Umbilical cord (tissue), 2 donors: ENCODE data around the gene POLR3GL. TPM values are rescaled to one million over a fixed set of nuclear protein-coding genes. Genes with fewer than 3 reads are reported as not detected.
A peak's percentile ranks its signal among the peaks of the same experiment; 100 is the strongest.
"Not testable (repeated sequence)": the region's sequence is repeated elsewhere in the genome, so short reads cannot be mapped to it uniquely, and the experiment has no call there.

Experiments
- DNase-seq: peaks from one replicate; pipeline ENCODE4 v3.0.0-alpha.2; 2015; ENCODE audit warnings: low spot score
- total RNA-seq: library from RNA; depleted of rRNA; stranded (reverse); fragments of >200 nt; gene quantifications from one replicate; pipeline ENCODE4 v1.2.3, GENCODE V29; 2014; ENCODE audit warnings: low replicate concordance; ENCODE audit not compliant: insufficient read depth

Gene POLR3GL, protein sequence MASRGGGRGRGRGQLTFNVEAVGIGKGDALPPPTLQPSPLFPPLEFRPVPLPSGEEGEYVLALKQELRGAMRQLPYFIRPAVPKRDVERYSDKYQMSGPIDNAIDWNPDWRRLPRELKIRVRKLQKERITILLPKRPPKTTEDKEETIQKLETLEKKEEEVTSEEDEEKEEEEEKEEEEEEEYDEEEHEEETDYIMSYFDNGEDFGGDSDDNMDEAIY
- total RNA-seq: 5.5 TPM

DNA sequence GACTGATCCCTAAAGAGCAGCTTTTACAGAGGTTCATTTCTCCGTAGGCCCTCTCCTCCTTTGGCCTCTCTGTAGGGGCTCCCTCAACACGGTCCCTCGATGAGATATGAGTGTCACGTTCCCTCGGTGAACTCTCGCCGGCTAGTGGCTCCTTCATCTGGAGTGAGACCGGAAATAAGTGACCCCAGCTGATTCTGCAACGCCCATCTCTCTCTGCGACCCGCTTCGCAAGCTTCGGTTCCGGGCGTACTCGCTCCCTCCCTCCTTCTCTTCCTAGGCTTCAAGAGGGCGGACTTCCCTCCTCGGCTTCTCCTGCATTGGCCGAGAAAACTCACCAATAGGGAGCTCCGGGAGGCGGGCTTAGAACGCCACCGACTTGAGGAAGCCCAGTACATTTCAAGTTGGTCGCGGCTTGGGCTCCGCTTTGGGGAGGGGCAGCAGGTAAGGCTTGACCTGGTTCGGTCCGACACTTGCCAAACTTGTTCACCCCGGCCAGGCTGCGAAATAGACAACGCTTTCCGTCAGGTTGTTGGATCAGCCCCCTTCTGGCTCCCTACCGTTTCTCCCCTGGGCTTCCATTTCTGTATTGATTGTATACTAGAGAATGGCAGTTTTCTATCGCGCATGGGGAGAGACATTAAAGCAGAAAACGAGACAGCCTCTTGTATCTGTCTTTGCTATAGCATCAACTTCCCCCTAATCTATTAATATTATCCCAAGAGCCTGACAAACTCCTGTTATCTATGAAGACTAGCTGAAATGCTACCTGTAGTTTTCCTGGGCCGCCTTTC lies at the start of gene POLR3GL, which contains the start of gene ANKRD34A:
Gene POLR3GL (plus strand): TSS at position 363 of the 791 bp plus-strand sequence. CDS start 10,176 bp downstream, outside the sequence.
Gene ANKRD34A (minus strand): TSS at position 248 of the 791 bp plus-strand sequence. CDS start 2,816 bp downstream, outside the sequence.
- peak; percentile 99 for DNase-seq

DNA sequence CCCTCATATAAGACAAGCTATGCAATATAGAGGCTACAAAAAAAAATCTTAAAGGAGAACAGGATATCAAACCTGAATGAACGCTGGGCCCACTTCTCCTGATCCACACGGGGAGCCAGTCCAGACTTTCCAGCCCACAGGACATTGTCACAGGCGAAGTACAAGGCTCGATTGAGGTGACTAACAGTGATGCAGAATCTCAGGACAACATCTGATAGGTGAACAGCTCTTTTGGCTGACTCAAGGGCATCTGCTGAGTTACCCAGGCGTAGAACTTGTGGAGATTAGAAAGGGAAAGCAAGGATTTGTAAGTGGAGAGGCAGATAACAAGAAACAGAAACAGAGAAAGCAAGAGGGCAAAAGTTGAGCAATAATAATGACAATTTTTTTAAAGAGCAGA lies 47.7 kb upstream of the POLR3GL start:
- DNase-seq: no peak

DNA sequence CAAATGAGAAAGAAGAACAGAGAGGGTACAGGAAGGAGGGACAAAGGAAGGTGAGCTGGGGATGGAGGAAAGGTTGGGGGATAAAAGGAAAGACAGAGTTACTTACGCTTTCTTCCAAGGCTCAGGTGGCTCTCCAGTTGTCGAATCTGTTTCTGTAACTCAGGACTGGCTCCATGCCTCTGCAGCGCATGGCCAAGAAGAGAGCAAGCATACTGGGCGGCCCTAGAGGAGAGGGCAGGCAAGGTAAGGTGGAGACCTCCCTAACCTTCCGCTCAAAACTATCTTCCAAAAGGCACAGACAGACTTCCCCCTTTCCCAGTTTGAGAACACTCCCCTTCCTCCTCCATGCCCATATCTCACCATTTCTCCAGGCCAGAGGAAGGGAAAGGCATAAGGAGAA lies 46.9 kb upstream of the POLR3GL start:
- no peak for DNase-seq

DNA sequence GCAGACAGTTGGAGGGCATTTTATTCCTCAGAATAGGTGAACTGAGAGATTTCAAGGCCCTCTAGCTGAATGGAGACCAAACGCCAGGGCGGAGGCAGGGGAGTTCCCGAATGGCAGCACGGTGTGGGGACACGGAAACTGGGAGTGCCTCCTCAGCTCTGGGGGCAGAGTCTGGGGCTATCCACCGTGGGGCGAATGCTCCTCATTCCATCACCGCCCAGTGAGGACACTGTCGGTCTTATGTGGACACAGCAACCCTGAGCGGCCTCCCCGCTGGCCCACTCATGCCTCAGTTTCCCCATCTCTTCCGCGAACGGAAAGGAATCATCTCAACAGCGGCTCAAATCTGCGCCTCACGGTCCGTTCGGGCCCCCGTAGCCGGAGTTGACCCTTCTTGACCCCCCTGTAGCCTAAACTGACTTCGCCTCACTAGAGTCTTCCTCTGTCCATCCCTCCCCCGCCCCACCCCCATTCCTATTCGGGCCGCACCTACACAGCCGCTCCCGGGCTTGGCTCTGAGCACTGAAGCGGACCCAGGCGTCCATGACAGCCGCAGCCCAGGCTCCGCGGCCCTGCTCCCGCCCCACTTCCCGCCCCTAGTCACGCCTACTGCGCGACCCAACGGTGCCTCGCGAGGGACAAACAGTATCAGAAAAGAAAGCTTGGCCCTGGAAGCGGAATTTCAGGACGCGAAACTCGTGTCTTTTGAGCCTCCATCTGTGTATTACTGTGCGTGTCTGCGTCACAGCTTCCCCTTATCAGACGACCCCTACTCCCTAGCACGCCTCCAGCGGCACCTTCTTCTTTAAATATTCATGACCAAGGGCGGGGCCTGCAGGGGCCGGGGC lies 46.1 kb upstream of the POLR3GL start, which contains the start of gene PEX11B:
Gene PEX11B (minus strand): TSS at position 574 of the 848 bp plus-strand sequence. CDS start 29 bp downstream, at position 545.
- peak; percentile 95 for DNase-seq

DNA sequence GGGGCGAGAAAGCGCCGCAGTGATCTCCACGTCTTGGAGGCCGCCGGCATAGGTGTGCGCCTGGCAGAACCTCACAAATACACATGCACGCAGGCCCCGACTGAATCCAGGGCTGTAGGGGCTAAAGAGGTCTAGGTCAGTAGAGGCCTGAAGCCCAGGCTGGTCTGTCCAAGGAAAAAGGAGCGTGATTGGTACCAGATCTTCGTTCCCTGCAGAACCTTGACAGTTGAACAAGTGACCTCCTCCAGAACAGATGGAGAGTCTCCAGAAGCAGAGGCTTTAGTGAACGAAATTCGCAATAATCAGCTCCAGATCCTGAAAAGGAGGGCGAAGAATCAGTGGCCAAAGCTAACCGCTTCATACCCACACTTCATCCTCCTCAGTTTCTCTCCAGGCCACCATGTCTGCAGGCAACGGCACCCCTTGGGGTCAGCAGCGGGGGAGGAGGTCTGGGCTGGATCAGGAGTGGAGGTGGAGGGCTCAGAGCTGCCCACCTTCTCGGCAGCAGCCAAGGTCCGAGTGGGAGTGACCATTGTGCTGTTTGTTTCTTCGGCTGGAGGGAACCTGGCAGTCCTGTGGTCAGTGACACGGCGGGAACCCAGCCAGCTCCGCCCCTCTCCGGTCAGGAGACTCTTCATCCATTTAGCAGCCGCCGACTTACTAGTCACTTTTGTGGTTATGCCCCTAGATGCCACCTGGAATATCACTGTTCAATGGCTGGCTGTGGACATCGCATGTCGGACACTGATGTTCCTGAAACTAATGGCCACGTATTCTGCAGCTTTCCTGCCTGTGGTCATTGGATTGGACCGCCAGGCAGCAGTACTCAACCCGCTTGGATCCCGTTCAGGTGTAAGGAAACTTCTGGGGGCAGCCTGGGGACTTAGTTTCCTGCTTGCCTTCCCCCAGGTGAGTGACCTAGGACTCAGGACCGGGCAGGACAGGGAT lies 45.2 kb upstream of the POLR3GL start:
- DNase-seq: peak; percentile 27

DNA sequence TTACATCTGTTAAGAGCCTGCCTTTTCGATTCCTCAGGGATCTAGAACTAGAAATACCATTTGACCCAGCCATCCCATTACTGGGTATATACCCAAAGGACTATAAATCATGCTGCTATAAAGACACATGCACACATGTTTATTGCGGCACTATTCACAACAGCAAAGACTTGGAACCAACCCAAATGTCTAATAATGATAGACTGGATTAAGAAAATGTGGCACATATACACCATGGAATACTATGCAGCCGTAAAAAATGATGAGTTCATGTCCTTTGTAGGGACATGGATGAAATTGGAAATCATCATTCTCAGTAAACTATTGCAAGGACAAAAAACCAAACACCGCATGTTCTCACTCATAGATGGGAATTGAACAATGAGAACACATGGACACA lies 44.2 kb upstream of the POLR3GL start:
- not testable (repeated sequence) for DNase-seq

DNA sequence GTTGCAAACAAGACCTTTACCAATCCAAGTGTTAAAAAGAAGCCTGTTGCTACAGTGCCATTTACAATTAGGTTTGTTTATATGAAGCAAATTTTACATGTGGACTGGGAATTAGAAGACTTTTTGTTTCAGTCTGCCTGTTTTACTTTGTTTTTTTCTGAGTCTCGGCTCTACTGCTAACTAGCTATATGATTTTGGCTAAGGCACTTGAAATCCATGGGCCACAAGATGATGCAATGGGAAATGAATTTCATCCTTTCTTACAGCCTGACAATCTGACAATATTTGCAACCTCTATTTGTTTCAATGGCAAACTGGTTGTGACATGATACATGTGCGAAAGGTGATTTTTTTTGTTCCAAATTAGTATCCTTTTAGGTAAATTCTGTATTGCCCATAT lies 42.2 kb upstream of the POLR3GL start:
- no peak for DNase-seq

DNA sequence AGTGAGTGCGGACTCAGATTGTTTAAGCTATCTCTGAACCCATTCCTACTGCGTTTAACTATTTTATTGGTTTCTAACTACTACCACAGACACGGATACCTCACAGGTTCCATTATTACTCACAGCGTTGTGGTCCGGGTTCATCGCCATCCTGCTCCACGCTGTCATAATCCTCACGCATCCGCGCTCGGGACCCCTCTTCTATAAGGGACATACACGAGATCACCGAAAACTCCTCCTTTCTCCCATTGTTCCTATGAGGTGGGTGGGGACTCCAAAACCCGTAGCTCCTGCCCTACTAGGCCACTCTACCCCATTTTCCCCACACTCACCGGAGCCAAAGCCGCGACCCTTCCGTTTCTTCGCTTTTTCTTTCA lies 37.8 kb upstream of the POLR3GL start:
- no peak for DNase-seq

DNA sequence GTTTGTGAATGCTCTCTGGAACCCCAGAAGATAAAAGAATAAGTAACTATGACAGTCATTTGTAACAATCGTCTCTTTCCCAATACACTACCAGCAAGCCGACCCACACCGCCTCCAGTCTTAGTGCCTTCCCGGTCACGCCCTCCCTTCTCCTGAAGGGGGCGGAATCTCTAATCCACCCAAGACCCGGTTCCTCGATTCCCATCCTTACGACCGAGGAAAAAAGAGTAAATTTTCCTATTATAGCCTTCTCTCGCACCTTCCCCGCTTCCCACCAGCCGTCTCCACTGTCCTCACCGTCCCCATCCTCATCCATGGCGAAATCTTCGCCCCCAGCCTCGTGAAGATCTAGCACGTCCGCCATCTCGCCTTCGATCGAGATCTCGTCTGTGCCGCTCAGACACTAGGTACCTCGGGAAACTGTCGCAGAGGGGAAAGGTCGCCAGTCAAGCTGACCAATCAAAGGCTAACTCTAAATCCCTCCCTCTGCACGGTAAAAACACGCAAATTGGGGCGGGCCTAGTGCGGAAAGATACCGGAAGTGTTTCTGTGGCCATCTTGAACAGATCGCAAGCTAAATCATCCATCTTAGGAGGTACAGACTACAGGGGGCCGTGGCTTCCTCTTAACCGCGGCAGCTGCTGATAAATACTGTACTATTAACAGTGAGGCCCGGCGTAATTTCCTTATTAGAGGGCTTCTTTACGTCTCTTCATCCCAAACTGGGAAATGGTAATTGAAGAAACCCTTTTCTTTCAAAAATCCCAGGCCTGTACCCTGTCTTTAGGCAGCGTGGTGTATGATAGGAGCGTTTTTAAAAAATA lies 37.2 kb upstream of the POLR3GL start, which contains the start of gene RBM8A:
Gene RBM8A (minus strand): TSS at position 422 of the 824 bp plus-strand sequence. CDS start 58 bp downstream, at position 364.
- DNase-seq: peak; percentile 99

DNA sequence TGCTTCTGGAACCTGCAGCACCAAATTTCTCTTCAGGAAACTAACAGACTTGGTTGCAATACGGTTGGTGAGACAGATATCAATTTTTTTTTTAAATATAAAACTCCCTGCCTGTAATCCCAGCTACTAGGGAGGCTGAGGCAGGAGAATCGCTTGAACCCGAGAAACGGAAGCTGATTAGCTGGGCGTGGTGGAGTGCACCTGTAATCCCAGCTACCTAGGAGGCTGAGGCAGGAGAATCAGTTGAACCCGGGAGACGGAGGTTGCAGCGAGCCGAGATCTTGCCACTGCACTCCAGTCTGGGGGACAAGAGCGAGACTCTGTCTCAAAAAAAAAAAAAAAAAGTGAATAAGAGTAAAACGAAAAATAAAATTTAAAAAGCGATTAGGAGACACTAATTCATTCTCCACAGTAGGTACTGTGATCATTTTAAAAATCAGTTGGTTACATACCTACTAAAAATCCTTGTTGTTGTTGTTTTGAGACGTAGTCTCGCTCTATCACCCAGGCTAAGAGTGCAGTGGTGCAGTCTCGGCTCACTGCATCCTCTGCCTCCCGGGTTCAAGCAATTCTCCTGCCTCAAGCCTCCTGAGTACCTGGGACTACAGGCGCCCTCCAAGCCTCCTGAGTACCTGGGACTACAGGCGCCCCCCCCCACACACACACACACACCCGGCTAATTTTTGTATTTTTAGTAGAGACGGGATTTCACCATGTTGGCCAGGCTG lies 36.4 kb upstream of the POLR3GL start:
- DNase-seq: no peak

DNA sequence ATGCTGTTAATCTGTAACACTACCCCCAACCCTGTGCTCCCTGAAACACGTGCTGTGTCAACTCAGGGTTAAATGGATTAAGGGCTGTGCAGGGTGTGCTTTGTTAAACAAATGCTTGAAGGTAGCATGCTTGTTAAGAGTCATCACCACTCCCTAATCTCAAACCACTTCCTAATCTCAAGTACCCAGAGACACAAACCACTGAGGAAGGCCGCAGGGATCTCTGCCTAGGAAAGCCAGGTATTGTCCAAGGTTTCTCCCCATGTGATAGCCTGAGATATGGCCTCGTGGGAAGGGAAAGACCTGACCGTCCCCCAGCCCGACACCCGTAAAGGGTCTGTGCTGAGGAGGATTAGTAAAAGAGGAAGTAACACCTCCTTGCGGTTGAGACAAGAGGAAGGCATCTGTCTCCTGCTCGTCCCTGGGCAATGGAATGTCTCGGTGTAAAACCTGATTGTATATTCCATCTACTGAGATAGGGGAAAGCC lies 31.9 kb upstream of the POLR3GL start:
- DNase-seq: not testable (repeated sequence)

DNA sequence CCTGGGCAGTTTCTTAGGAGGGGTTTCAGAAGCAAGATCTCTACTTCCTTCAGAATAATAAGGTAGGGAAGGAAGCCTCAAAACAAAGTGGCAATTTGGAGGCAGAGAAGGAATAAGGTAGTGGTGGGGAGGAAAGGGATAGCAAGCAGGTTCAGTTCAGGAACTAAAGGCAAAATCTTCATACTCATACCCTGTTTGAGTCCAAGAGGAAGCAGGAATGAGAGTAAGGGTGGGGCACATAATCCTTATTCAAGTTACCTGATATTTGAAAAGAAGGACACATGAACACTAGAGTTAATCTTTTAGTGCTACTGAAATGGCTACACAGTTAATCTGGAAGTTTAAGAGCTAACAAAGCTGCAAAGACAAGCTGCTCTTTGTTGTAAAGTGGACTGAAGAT lies 28.8 kb upstream of the POLR3GL start:
- DNase-seq: no peak

DNA sequence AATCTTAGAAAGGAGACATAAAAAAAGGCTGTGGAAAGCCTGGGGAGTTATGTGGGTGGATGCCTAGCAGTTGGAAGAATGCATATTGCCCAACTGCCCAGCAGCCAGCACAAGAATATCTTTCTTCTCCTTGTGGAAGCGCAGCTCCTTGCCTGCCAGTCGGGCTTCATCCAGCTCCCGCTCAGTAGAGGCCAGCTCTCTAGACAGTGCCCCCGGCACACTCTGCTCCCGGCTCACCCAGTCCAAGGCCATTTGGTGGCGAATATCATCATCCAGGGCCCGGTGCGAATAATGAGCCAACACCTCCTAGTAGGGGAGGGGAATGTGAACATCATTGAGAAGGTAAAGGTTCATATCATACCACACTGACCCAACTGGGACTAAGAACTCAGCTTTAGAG lies 28.2 kb upstream of the POLR3GL start:
- no peak for DNase-seq

DNA sequence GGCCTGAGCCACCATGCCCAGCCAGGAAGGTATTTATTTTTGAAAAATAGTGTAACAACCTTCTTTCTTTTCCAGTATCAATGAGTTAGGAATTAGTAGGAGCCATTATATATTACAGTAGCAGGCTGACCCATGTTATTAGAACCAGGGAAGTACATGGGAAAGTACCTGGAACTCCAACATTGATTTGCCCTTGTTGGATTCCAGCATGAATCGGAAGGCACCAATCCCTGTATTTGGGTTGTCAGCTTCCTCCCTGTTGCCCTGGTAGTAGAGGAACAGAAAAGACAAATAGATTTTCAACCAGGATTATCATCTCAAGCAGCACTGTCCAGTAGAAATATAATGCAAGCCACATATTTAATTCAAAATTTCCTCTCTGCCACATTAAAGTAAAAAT lies 27.1 kb upstream of the POLR3GL start:
- DNase-seq: no peak

DNA sequence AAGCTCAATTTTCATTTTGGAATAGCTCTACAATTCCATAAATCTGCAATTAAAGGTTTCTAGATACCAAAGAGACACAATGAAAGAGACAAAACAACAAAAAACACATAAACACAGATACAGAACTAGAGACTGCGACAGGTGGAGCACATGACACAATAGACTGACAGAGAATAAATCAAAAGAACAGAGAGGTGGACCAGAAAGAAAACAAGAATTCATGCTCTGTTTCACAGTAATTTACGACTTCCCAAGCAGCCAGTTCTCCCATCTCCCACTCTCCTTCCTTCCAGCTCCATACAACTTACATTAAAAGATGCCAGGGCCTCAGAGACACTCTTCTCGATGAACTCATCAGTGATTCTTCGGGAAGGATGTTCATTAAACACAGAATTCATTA lies 22.1 kb upstream of the POLR3GL start:
- DNase-seq: no peak

DNA sequence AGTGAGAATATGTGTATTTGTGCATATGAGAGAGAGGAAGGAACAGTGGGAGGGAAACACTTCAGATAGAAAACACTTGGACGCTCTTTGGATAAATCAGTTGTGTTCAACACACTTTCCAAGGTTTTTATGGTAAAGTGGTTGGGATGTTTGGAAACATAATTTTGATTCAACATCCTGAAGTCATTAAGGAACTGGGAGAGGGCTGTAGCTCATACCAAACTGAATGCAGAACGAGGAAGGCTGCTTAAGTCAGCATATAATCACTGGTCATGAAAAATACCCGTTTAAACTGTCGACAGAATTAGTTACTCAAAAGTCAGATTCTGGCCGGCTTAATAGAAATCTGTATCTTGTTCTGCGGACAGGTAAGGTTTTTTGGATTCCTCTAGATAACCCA lies 21.6 kb upstream of the POLR3GL start:
- no peak for DNase-seq

DNA sequence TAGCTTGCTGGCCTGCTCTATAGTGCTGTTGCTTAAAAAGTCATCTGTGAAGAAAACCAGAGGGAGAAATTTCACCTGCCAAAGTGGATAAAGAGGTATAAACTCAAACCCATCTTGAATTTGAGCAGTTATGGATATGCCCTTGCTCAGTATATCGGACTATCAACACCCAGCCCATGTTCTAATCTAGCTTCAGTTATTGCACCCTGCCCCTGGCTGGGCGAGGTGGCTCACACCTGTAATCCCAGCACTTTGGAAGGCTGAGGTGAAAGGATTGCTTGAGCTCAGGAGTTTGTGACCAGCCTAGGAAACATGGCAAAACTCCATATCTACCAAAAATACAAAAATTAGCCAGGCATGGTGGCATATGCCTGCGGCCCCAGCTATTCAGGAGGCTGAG lies 20.0 kb upstream of the POLR3GL start:
- DNase-seq: no peak

DNA sequence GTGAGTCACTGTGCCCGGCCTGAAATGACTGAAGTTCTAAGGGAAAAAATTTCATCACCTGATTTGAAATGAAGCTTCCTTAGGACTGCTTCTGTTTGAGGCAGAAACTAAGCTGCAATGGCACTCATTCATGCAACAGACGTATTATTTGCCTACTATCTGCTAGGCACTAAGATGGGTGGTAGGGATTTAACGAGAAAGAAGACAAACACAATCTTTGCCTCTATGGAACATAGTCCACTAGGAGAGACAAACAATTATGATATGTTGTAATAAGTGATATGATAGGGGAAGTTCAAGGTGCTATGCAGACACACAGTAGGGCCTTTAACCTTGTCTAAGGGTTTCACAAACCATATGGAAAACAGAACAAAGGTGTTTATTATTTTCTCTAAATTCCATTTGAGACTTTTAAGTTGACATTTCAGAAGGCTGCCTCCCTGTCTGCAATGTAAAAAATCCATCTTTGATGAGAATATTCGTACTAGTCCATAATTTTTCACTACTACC lies 18.0 kb upstream of the POLR3GL start:
- DNase-seq: no peak

DNA sequence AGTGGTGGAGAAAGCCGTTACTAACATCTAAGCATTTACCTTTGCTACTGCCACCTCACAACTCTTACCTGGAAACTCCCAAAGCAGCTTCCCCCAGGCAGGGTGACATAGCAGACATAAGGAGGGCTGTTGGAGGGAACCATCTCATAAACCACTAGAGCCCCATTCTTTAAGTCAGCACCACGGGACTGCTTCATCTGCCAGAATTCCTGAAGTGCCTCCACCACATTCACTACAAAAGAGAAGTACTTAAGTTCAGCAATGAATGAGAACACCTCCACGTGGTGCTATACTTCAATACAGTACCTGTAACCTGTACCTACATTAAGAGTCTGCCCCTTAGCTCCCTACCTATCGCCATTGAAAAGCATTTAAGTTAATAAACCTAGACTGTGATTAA lies 16.9 kb upstream of the POLR3GL start:
- DNase-seq: no peak
